Smooth muscle cell (in vitro differentiated cells): ENCODE results near the gene XPO1. TPM values are rescaled to one million over a fixed set of nuclear protein-coding genes. Genes with fewer than 3 reads are reported as not detected.

Experiments
- DNase-seq: peaks from one replicate; lab custom pipeline; 2025; ENCODE audit not compliant: unreplicated experiment; lab: John Stamatoyannopoulos, UW
- H2AFZ ChIP-seq: fragments of 200-600 bp; sonication (generic); 2 replicates; pipeline ENCODE4 v1.6.0; 2016; ENCODE audit warnings: antibody characterized with exemption, low read depth, mild to moderate bottlenecking
- H3F3A ChIP-seq: fragments of 200-600 bp; sonication (generic); 2 replicates; pipeline ENCODE4 v1.6.0; 2017; ENCODE audit warnings: antibody characterized with exemption, low read depth
- H3K27ac ChIP-seq: fragments of 200-600 bp; sonication (generic); 2 replicates; pipeline ENCODE4 v1.5.1; 2016; ENCODE audit warnings: low read depth, mild to moderate bottlenecking
- H3K27me3 ChIP-seq: fragments of 200-600 bp; sonication (generic); 2 replicates; pipeline ENCODE4 v1.6.1; 2016; ENCODE audit warnings: low read depth, mild to moderate bottlenecking
- H3K36me3 ChIP-seq: fragments of 200-600 bp; sonication (generic); 2 replicates; pipeline ENCODE4 v1.5.1; 2016; ENCODE audit warnings: low read depth
- H3K4me1 ChIP-seq: fragments of 200-600 bp; sonication (generic); 2 replicates; pipeline ENCODE4 v1.5.1; 2016; ENCODE audit warnings: low read depth
- H3K4me2 ChIP-seq: fragments of 200-600 bp; sonication (generic); 2 replicates; pipeline ENCODE4 v1.6.0; 2016; ENCODE audit warnings: mild to moderate bottlenecking
- H3K4me3 ChIP-seq: fragments of 200-600 bp; sonication (generic); 2 replicates; pipeline ENCODE4 v1.5.1; 2016; ENCODE audit warnings: mild to moderate bottlenecking
- H3K79me2 ChIP-seq: fragments of 200-600 bp; sonication (generic); 2 replicates; pipeline ENCODE4 v1.6.0; 2016; ENCODE audit warnings: low read depth, mild to moderate bottlenecking
- H3K9ac ChIP-seq: fragments of 200-600 bp; sonication (generic); 2 replicates; pipeline ENCODE4 v1.6.0; 2016; ENCODE audit warnings: low read depth
- H3K9me3 ChIP-seq: fragments of 200-600 bp; sonication (generic); replicated peaks from 2 replicates; pipeline ENCODE4 v1.5.1; 2016; ENCODE audit warnings: low read depth
- H4K20me1 ChIP-seq: fragments of 200-600 bp; sonication (generic); 2 replicates; pipeline ENCODE4 v1.6.0; 2016; ENCODE audit warnings: low read depth
- CTCF ChIP-seq: fragments of 200-600 bp; sonication (generic); IDR thresholded peaks from 2 replicates; pipeline ENCODE4 v1.5.1; 2017; ENCODE audit warnings: borderline replicate concordance, mild to moderate bottlenecking, antibody characterized with exemption; ENCODE audit not compliant: insufficient read depth, poor library complexity, severe bottlenecking
- WGBS: methylation state at CpG from one replicate; pipeline ENCODE4 v1.1.7; 2016; ENCODE audit warnings: low lambda C conversion rate; 5-methylcytosine and 5-hydroxymethylcytosine counted together
- polyA plus RNA-seq: library from polyadenylated mRNA; unstranded; fragments of >200 nt; fragmentation: Nextera tagmentation; extraction: Ambion mirVana; gene quantifications from 2 replicates; pipeline ENCODE4 v1.2.1, GENCODE V29; 2016
- total RNA-seq: library from RNA; depleted of rRNA; stranded (reverse); fragments of >200 nt; gene quantifications from 2 replicates; pipeline ENCODE4 v1.2.3, GENCODE V29; 2014

The XPO1 gene
- total and polyA plus RNA-seq, 2 experiments from 2014 or later, result 42.6 to 449 TPM

- WGBS, result 82% methylated on average over 5 of the region's 5 CpGs
Measured at GRCh38 chr2:61431345-61431744, 106.8 kb downstream of the XPO1 start.

More at GRCh38 chr2:61431345-61431744, 106.8 kb downstream of the XPO1 start:
- Histone ChIP-seq H4K20me1 (peaks cover 100% of the 10 kb centered on the region), H3K79me2 (peaks cover 100% of the 10 kb centered on the region), H3K4me2 (no peak overlapping the region), H3K4me1 (no peaks in the 10 kb centered on the region), H3F3A (peaks cover 7% of the 10 kb centered on the region), H3K27ac (no peak overlapping the region), H3K9ac (no peak overlapping the region), H3K9me3 (no peaks in the 10 kb centered on the region), H3K27me3 (no peaks in the 10 kb centered on the region), H2AFZ (no peak overlapping the region), H3K36me3 (no peaks in the 10 kb centered on the region), H3K4me3 (no peak overlapping the region)
- no peak for DNase-seq
- no peak for TF ChIP-seq CTCF

Other genes with a start within 250 kb of the XPO1 start
- 151 and 152 TPM in 2 replicates for gene USP34, start 67.3 kb downstream of the XPO1 start, total RNA-seq
- gene USP34, start 67.3 kb downstream of the XPO1 start, polyA plus RNA-seq, result 26.4 and 32.5 TPM in 2 replicates